H1 (cell line): ENCODE data around the gene FYB2. TPM values are rescaled to one million over a fixed set of nuclear protein-coding genes. Genes with fewer than 3 reads are reported as not detected.

ENCODE experiments used
- CTCF ChIA-PET: fragments of 300-600 bp; sonication (Branson Sonifier 250); formaldehyde crosslinking; loops from one replicate; lab custom pipeline; 2021; ENCODE audit not compliant: partially characterized antibody; lab: Charles Lee
- POLR2A ChIA-PET: fragments of 300-600 bp; sonication (Branson Sonifier 250); formaldehyde crosslinking; loops from one replicate; lab custom pipeline; 2021; ENCODE audit warnings: inconsistent platforms; ENCODE audit not compliant: partially characterized antibody; lab: Charles Lee
- DNase-seq, 2 experiments: peaks; one replicate each; pipeline versions ENCODE4 v3.0.0 to v3.0.0-alpha.2; 2010 to 2022; ENCODE audit warnings: low spot score in 2 of 2, low read depth in 1 of 2, mixed read lengths in 1 of 2
- FAIRE-seq: peaks from 2 replicates; lab custom pipeline; 2011; peaks lifted over from hg19 to GRCh38; lab: Jason Lieb, UNC
- H2AFZ ChIP-seq: 2 replicates; pipeline ENCODE4 v1.8.1; 2012; ENCODE audit warnings: low read length, inconsistent platforms
- H2AK5ac ChIP-seq: 2 replicates; pipeline ENCODE4 v1.6.1; 2013; ENCODE audit warnings: low read depth, low read length
- H2BK120ac ChIP-seq: replicated peaks from 2 replicates; pipeline ENCODE3; 2013; ENCODE audit warnings: low read depth, low read length, inconsistent platforms
- H2BK12ac ChIP-seq: 2 replicates; pipeline ENCODE4 v1.6.1; 2013; ENCODE audit warnings: low read depth, low read length
- H2BK15ac ChIP-seq: 2 replicates; pipeline ENCODE4 v1.6.1; 2013; ENCODE audit warnings: low read length
- H2BK20ac ChIP-seq: 2 replicates; pipeline ENCODE4 v1.6.1; 2013; ENCODE audit warnings: low read length
- H2BK5ac ChIP-seq: 2 replicates; pipeline ENCODE4 v1.6.1; 2013; ENCODE audit warnings: low read depth, low read length
- H3K14ac ChIP-seq: 2 replicates; pipeline ENCODE4 v1.6.1; 2013; ENCODE audit warnings: inconsistent platforms; ENCODE audit not compliant: insufficient read length
- H3K18ac ChIP-seq: 2 replicates; pipeline ENCODE4 v1.6.1; 2013; ENCODE audit warnings: low read length; ENCODE audit errors: extremely low read depth
- H3K23ac ChIP-seq: 2 replicates; pipeline ENCODE4 v1.6.1; 2013; ENCODE audit warnings: inconsistent platforms; ENCODE audit not compliant: insufficient read length
- H3K23me2 ChIP-seq: 2 replicates; pipeline ENCODE4 v1.6.1; 2013; ENCODE audit warnings: low read depth, low read length
- H3K27ac ChIP-seq: 2 replicates; pipeline ENCODE4 v1.6.1; 2011; ENCODE audit warnings: low read depth, low read length, inconsistent platforms
- H3K27me3 ChIP-seq, 4 experiments: replicated peaks in 1 of 4; 1 replicate in 1 of 4; 2 replicates in 3 of 4; pipeline versions ENCODE4 v1.6.1 to v1.8.1; 2011 to 2013; ENCODE audit warnings: low read length in 3 of 4, mild to moderate bottlenecking in 3 of 4, inconsistent platforms in 2 of 4, mixed read lengths in 2 of 4, moderate library complexity in 1 of 4; ENCODE audit not compliant: control insufficient read depth in 3 of 4, insufficient read depth in 3 of 4; ENCODE audit errors: extremely low read depth in 1 of 4
- H3K36me3 ChIP-seq, 4 experiments: 2 replicates each; pipeline versions ENCODE4 v1.6.1 to v1.8.1; 2011 to 2013; ENCODE audit warnings: mild to moderate bottlenecking in 4 of 4, low read length in 3 of 4, moderate library complexity in 2 of 4, control low read depth in 1 of 4, inconsistent platforms in 1 of 4; ENCODE audit not compliant: insufficient read depth in 4 of 4, control insufficient read depth in 2 of 4
- H3K4ac ChIP-seq: replicated peaks from 2 replicates; pipeline ENCODE3; 2013; ENCODE audit warnings: low read length, low read depth, mixed read lengths, inconsistent platforms; ENCODE audit not compliant: insufficient read length
- H3K4me1 ChIP-seq, 4 experiments: replicated peaks in 1 of 4; 1 replicate in 1 of 4; 2 replicates in 3 of 4; pipeline versions ENCODE4 v1.6.1 to v1.8.1; 2011 to 2013; ENCODE audit warnings: low read length in 3 of 4, inconsistent platforms in 2 of 4, mixed read lengths in 1 of 4; ENCODE audit not compliant: insufficient read depth in 4 of 4, control insufficient read depth in 3 of 4
- H3K4me2 ChIP-seq, 2 experiments: 2 replicates each; pipeline versions ENCODE4 v1.6.1 to v1.8.1; 2011 to 2013; ENCODE audit warnings: low read depth in 2 of 2, low read length in 2 of 2, control low read depth in 1 of 2, inconsistent platforms in 1 of 2, mild to moderate bottlenecking in 1 of 2; ENCODE audit not compliant: insufficient read depth in 1 of 2
- H3K4me3 ChIP-seq, 4 experiments: fragments of 200-600, 300-600 bp in 1 of 4; sonication (generic), shearing (Covaris generic), sonication (Bioruptor Twin) in 1 of 4; 2 replicates each; pipeline versions ENCODE4 v1.5.1 to v1.8.1; 2011 to 2016; ENCODE audit warnings: low read length in 4 of 4, low read depth in 3 of 4, control low read depth in 2 of 4, inconsistent platforms in 2 of 4, mild to moderate bottlenecking in 2 of 4, mixed read lengths in 1 of 4, moderate library complexity in 1 of 4; ENCODE audit not compliant: insufficient read depth in 2 of 4; ENCODE audit errors: extremely low read depth in 1 of 4
- H3K56ac ChIP-seq: replicated peaks from 2 replicates; pipeline ENCODE3; 2013; ENCODE audit warnings: low read depth, mild to moderate bottlenecking, mixed read lengths, low read length, inconsistent platforms; ENCODE audit not compliant: insufficient read length
- H3K79me1 ChIP-seq: 2 replicates; pipeline ENCODE4 v1.6.1; 2013; ENCODE audit warnings: low read depth, low read length, control low read depth
- H3K79me2 ChIP-seq, 2 experiments: 2 replicates each; pipeline versions ENCODE4 v1.6.1 to v1.8.1; 2012 to 2013; ENCODE audit warnings: low read length in 2 of 2, mild to moderate bottlenecking in 2 of 2, inconsistent platforms in 1 of 2; ENCODE audit not compliant: insufficient read depth in 2 of 2, control insufficient read depth in 1 of 2
- H3K9ac ChIP-seq, 4 experiments: replicated peaks in 1 of 4; 1 replicate in 1 of 4; 2 replicates in 3 of 4; pipeline versions ENCODE4 v1.6.1 to v1.8.1; 2011 to 2013; ENCODE audit warnings: low read depth in 3 of 4, low read length in 3 of 4, control low read depth in 2 of 4, mild to moderate bottlenecking in 2 of 4, moderate library complexity in 2 of 4, inconsistent platforms in 1 of 4; ENCODE audit errors: extremely low read depth in 1 of 4
- H3K9me3 ChIP-seq, 2 experiments: 2 replicates each; pipeline versions ENCODE4 v1.6.1 to v1.8.1; 2012 to 2013; ENCODE audit warnings: mild to moderate bottlenecking in 2 of 2, moderate library complexity in 2 of 2, control low read depth in 1 of 2, inconsistent platforms in 1 of 2, low read depth in 1 of 2, low read length in 1 of 2, mixed read lengths in 1 of 2; ENCODE audit not compliant: insufficient read depth in 2 of 2
- H4K20me1 ChIP-seq, 2 experiments: replicated peaks in 1 of 2; 2 replicates each; pipeline versions ENCODE3 to v1.8.1; 2011 to 2013; ENCODE audit warnings: inconsistent platforms in 2 of 2, low read length in 2 of 2, mild to moderate bottlenecking in 1 of 2; ENCODE audit not compliant: insufficient read depth in 2 of 2, control insufficient read depth in 1 of 2
- H4K5ac ChIP-seq: 2 replicates; pipeline ENCODE4 v1.6.1; 2013; ENCODE audit warnings: low read length, low read depth, mixed read lengths, inconsistent platforms; ENCODE audit not compliant: insufficient read length
- H4K8ac ChIP-seq: 2 replicates; pipeline ENCODE4 v1.8.0; 2013; ENCODE audit warnings: mild to moderate bottlenecking, moderate library complexity, low read length, inconsistent platforms; ENCODE audit not compliant: insufficient read depth; ENCODE audit errors: extremely low read depth
- H4K91ac ChIP-seq: replicated peaks from 2 replicates; pipeline ENCODE3; 2013; ENCODE audit warnings: low read length, mixed read lengths, inconsistent platforms; ENCODE audit not compliant: insufficient read length
- CHD1 ChIP-seq: IDR thresholded peaks from 2 replicates; pipeline ENCODE4 v1.6.1; 2012; ENCODE audit warnings: low read depth, low read length, improper control_type of control experiment
- CHD2 ChIP-seq: IDR thresholded peaks from 2 replicates; pipeline ENCODE4 v1.6.1; 2012; ENCODE audit warnings: low read length, improper control_type of control experiment
- CREB1 ChIP-seq: IDR thresholded peaks from 2 replicates; pipeline ENCODE4 v1.6.1; 2012; ENCODE audit warnings: inconsistent platforms
- HDAC2 ChIP-seq, 2 experiments: fragments of 300-600 bp in 1 of 2; sonication (generic) in 1 of 2; IDR thresholded peaks; 2 replicates each; pipeline ENCODE4 v1.6.1; 2011 to 2012; ENCODE audit warnings: low read depth in 2 of 2, low read length in 2 of 2, mild to moderate bottlenecking in 2 of 2, moderate library complexity in 2 of 2, borderline replicate concordance in 1 of 2, inconsistent platforms in 1 of 2
- MAFK ChIP-seq: IDR thresholded peaks from 2 replicates; pipeline ENCODE4 v1.6.1; 2012; ENCODE audit warnings: low read depth, mild to moderate bottlenecking, improper control_type of control experiment, low read length
- SP2 ChIP-seq: IDR thresholded peaks from 2 replicates; pipeline ENCODE4 v1.6.1; 2012; ENCODE audit warnings: mild to moderate bottlenecking, low read length, inconsistent platforms
- SP4 ChIP-seq: IDR thresholded peaks from 2 replicates; pipeline ENCODE4 v1.6.1; 2012; ENCODE audit warnings: low read length, inconsistent platforms
- SUZ12 ChIP-seq: fragments of 200-600 bp; sonication (generic); IDR thresholded peaks from 2 replicates; pipeline ENCODE4 v1.6.1; 2012; ENCODE audit warnings: mild to moderate bottlenecking, inconsistent platforms, low read length, moderate library complexity, mixed read lengths
- WGBS, 2 experiments: shearing (Covaris generic) in 1 of 2; methylation state at CpG; one replicate each; pipeline versions ENCODE4 v1.1.6 to v1.1.7; 2013 to 2015; ENCODE audit warnings: low lambda C conversion rate in 2 of 2, mixed read lengths in 2 of 2, inconsistent platforms in 1 of 2, low coverage in 1 of 2, missing lambda C conversion rate in 1 of 2; ENCODE audit not compliant: insufficient replicate concordance in 2 of 2, insufficient coverage in 1 of 2, insufficient read length in 1 of 2; ENCODE audit errors: extremely low coverage in 1 of 2, missing lambda C conversion rate in 1 of 2; 5-methylcytosine and 5-hydroxymethylcytosine counted together
- polyA plus RNA-seq, 7 experiments: library from polyadenylated mRNA; depleted of rRNA in 3 of 7; stranded (reverse) in 5 of 7; unstranded in 2 of 7; fragments of >200 nt in 5 of 7; fragments of 200-250 nt in 2 of 7; gene quantifications; 1 replicate in 5 of 7; 2 replicates in 1 of 7; 4 replicates in 1 of 7; pipeline versions ENCODE4 v1.2.1 to v1.2.3, GENCODE V29; 2011 to 2013; ENCODE audit warnings: missing spikeins in 2 of 7, mixed read lengths in 2 of 7
- total RNA-seq: library from RNA; stranded (reverse); fragmentation: NEBNext Ultra II Directional; extraction: Animal tissue kit (Norgen Biotek cat#: 25700); gene quantifications from 2 replicates; pipeline ENCODE4 v1.2.1, GENCODE V29; 2021
- TF ChIP-seq, protein P1 (sequence below): IDR thresholded peaks from 2 replicates; pipeline ENCODE4 v1.6.1; 2011; ENCODE audit warnings: low read length, improper control_type of control experiment

Gene FYB2
- total and polyA plus RNA-seq, 2 of the 8 experiments (the other 6 are each of a cell fraction or from before 2014, with no cell fraction given) = 0.11 to 0.17 TPM

DNA sequence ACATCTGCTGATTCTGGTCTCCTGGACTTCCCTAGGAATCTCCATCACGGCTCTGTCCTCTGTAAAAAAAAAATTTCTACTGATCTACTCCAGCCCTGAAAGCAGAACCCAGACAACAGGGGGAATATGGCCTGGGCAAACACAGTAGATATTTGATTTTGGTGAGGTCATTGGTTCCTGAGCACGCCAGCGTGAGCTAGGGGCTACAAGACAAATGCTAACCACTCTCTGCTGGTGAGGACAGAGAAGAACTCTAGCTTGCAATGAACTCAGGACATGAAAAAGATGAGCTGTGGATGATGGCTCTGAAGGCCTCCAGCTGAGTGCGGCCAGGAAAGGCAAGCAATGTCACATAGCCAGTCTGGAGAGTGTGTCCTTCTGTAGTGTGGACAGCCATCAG, 17.2 kb upstream of the FYB2 start:
- DNase-seq (no peak), FAIRE-seq (no peak)
- Histone ChIP-seq H2BK15ac (no peak overlapping the region), H3K4me3 (no peak overlapping the region), H2BK20ac (no peak overlapping the region), H4K5ac (no peak overlapping the region), H2AK5ac (no peak overlapping the region), H3K27me3 (no peaks in the 10 kb centered on the region), H3K23me2 (no peaks in the 10 kb centered on the region), H3K23ac (no peak overlapping the region), H3K14ac (no peak overlapping the region), H4K20me1 (no peaks in the 10 kb centered on the region), H3K79me1 (no peaks in the 10 kb centered on the region), H3K4me1 (no peaks in the 10 kb centered on the region), H3K79me2 (no peaks in the 10 kb centered on the region), H3K9ac (no peak overlapping the region), H2BK5ac (no peak overlapping the region), H3K18ac (no peak overlapping the region), H3K27ac (no peak overlapping the region), H3K36me3 (no peaks in the 10 kb centered on the region), H2BK12ac (no peak overlapping the region), H4K91ac (no peak overlapping the region), H3K56ac (no peak overlapping the region), H2AFZ (no peak overlapping the region), H2BK120ac (no peak overlapping the region), H4K8ac (no peak overlapping the region), H3K4ac (no peak overlapping the region), H3K4me2 (no peak overlapping the region), H3K9me3 (no peaks in the 10 kb centered on the region)
- WGBS, 2 experiments = 86% methylated on average over 4 of the region's 4 CpGs; no CpG with 5 or more reads in 1 of the 2 experiments
- CTCF ChIA-PET = interaction anchor here (0.6 to 10.8 kb wide), 7 partner anchors 10 to 1689 kb away, joined by 3 to 193 read pairs (median 4); partner anchors contain the start of gene C8B
- POLR2A ChIA-PET = no interaction called here
- TF ChIP-seq SP4 = no peak
- TF ChIP-seq MAFK = no peak
- TF ChIP-seq SUZ12 = no peak
- no peak for TF ChIP-seq CREB1
- TF ChIP-seq, protein P1, sequence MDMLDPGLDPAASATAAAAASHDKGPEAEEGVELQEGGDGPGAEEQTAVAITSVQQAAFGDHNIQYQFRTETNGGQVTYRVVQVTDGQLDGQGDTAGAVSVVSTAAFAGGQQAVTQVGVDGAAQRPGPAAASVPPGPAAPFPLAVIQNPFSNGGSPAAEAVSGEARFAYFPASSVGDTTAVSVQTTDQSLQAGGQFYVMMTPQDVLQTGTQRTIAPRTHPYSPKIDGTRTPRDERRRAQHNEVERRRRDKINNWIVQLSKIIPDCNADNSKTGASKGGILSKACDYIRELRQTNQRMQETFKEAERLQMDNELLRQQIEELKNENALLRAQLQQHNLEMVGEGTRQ = no peak
- TF ChIP-seq SP2 = no peak
- no peak for TF ChIP-seq HDAC2 (IDR thresholded peaks at IDR 0.05; ENCODE audit: borderline replicate concordance in 1 of 2, low read depth in 2 of 2, low read length in 2 of 2)
- no peak for TF ChIP-seq CHD1
- no peak for TF ChIP-seq CHD2
